KBM-7 (cell line): ENCODE data around the gene SLC25A21.
A peak's percentile ranks its signal among the peaks of the same experiment; 100 is the strongest.
"Not testable (repeated sequence)": the region's sequence is repeated elsewhere in the genome, so short reads cannot be mapped to it uniquely, and the experiment has no call there.

ENCODE experiments used
- DNase-seq: peaks from one replicate; pipeline ENCODE4 v3.0.0-alpha.2; 2015
- in situ Hi-C: fragments of 300-500 bp; cut with MboI; formaldehyde crosslinking; loops from 2 replicates; pipeline ENCODE4 v1.14.3; 2020; ENCODE audit warnings: low sequenced_read_pairs, low pct_unique_long_range_greater_than_20kb, mixed read lengths

Gene SLC25A21

GRCh38 chr14:37023875-37024565, 148.4 kb downstream of the SLC25A21 start:
- DNase-seq = no peak

DNA sequence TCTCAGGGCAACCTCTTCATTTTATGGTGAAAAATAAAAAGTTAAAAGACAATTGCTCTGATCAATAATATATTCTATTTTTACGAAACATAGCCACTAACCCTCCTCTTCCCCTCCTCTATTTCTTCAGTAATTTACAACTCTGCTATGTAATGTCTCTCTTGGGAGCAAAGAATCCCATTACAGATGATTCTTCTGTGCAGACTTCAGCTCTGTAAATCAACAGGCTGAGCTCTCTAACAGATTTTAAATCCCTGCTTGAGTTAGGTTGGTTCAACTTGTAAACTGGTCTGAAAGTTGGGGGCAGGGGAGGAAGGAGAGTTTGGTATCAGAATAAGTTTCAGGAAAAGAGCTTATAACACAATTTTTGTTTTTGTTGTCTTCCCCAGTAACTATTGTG, 151.0 kb downstream of the SLC25A21 start:
- DNase-seq = no peak
- in situ Hi-C loops = no loop called here

More at GRCh38 chr14:37023875-37024565, 148.4 kb downstream of the SLC25A21 start:
- in situ Hi-C loops = no loop called here

- in situ Hi-C loops = no loop called here
- DNase-seq = peak; percentile 87
Observed at GRCh38 chr14:37019488-37019887, 152.9 kb downstream of the SLC25A21 start.

DNA sequence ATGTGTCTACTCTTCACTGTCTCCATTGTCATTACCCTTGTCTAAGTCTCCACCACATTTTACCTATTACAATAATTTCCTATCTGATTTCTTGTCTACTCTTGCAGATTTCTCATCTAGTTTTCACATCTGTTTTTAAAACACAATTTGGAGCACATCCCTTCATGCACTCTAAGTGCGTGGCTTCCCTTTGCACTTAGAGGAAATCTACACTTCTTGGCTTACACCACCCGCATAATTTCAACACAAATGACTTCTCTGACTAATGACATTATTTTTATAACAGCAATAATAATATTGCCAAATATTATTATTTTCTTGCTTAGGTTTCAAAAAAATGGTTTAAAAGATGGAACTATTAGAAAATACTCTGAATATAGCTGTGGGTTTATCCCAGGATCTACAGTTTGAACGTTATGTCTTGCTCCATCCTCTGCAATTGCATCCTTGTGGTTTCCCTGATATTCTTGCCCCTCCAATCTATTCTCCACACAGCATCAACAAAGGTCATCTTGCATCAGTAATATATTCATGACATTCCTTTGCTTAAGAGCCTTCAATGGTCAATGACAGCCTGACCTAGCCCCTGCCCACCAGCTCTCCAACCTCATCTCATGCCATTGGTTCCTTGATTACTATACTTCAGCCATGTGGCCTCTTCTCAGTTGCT, 153.7 kb downstream of the SLC25A21 start:
- DNase-seq = no peak
- in situ Hi-C loops = no loop called here

DNA sequence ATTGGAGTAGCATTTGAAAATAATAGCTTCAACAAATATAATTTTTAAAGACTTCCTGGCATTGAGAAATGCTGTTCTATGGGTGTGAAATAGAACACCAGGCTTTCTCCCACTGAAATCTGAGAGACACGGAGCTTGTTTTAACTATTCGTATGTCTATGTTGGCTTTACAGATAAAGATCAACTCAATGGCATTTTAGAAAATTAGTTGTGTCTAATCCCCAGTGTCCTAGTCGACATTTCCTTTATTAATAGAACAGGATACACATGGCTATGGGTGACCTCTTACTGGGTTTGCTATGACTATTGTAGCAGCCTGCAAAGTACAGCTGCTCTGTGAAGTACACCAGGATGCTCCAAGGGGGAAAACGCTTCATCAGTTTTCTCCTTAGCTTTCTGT, 159.3 kb downstream of the SLC25A21 start:
- DNase-seq = no peak
- in situ Hi-C loops = no loop called here

DNA sequence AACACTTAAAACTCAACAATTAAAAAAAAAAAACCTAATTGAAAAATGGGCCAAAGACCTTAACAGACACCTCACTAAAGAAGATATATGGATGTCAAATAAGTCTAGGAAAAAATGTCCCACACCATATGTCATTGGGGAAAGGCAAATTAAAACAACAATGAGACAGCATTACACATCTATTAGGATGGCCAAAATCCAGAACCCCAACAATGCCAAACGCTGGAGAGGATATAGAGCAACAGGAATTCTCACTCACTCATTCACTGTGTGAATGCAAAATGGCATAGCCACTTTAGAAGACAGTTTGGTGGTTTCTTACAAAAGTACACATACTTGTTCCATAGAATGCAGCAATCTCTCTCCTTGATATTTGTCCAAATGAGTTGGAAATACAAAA, 173.7 kb downstream of the SLC25A21 start:
- in situ Hi-C loops = no loop called here
- no peak for DNase-seq

DNA sequence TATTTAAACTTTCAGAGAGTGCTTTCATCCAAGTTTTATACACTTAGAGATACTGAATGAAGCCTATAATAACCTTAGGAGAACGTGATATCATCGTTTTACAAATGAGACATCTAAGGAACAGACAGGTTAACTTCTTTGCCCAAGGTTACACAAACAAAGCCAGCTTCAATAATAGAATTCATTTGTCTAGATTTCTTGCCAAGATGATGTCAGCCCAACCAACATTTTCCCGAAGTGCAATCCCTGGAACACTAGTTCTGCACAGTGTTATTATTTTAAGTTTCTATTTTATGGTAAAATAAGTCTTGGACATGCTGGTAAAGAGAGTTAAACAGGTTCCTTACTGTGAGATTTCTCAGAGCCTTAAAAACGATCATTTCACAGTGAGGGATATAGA, 174.6 kb downstream of the SLC25A21 start:
- no peak for DNase-seq
- in situ Hi-C loops = no loop called here

GRCh38 chr14:36996857-36997590, 175.4 kb downstream of the SLC25A21 start:
- in situ Hi-C loops = no loop called here
- no peak for DNase-seq

DNA sequence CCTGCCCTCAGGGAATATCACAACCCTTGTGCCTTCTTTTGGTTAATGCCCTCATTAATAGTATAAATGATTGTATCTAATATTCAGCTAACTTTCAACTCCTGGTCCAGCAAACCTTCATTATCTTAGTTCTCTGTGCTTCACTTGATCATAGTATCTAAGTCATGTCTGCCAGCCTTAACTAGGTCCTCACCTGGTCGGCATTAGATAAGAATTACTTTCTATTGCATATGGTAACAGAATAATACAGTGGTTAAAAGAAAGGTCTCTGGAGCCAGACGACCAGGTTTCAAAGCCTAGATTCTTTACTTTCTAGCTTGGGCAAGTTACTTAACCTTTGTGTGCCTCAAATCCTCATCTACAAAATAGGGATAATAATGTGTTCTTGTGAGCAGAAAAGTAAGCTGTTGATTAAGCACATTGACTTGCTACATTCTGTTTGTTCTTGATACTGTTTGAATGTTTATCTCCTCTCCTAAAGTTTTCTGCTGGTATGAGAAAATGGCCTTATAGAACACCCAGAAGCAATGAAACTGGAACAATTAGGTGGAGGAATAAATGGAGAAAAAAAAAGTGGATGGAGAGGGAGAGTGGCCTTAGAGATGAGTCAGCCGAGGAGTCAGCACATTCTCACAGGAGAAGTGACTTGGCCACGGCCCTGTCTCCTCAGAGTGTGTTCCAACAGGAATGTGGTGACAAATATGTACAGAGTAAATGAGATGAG, 176.1 kb downstream of the SLC25A21 start:
- in situ Hi-C loops = no loop called here
- DNase-seq = no peak

GRCh38 chr14:36989806-36990205, 182.6 kb downstream of the SLC25A21 start:
- no peak for DNase-seq
- in situ Hi-C loops = no loop called here

DNA sequence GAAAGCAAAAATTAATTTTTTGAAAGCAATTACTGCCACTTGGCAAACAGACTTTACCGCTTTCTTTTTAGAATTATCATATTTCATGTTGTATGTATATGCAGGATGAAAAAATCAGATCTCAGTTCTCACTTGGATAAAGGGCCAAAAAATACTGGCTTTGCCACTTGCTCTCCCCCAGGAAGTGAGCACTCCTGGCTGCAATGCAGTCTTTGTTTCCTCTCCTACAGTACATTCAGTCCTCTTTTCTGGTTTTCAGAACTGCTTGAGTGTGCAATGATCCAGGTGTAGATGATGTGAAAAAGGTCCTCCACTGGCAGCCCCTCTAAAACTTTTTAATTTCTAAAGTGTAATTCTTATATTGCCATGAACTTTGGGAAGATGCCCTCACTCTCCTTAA, 183.4 kb downstream of the SLC25A21 start:
- in situ Hi-C loops = no loop called here
- DNase-seq = no peak

GRCh38 chr14:36988568-36988967, 183.8 kb downstream of the SLC25A21 start:
- no peak for DNase-seq
- in situ Hi-C loops = no loop called here

DNA sequence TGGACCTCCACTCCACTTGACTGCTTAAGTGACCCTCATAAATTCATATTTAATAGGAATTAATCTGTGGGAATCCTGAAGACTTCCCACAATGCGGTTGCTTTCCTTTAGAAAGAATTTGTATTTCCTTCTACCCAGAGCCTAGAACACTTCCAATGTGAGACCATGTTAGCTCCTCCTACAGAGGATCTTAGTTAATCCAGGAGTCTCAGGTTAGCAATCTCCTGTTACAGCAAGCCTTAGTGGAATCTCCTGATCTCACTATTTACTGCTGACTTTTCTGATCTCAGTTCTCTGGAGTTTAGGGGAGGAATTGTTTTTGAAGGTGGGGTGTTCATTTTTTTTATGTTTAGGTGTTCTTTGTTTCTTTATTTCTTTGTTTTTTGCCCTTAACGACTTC, 186.0 kb downstream of the SLC25A21 start:
- no peak for DNase-seq
- in situ Hi-C loops = no loop called here

DNA sequence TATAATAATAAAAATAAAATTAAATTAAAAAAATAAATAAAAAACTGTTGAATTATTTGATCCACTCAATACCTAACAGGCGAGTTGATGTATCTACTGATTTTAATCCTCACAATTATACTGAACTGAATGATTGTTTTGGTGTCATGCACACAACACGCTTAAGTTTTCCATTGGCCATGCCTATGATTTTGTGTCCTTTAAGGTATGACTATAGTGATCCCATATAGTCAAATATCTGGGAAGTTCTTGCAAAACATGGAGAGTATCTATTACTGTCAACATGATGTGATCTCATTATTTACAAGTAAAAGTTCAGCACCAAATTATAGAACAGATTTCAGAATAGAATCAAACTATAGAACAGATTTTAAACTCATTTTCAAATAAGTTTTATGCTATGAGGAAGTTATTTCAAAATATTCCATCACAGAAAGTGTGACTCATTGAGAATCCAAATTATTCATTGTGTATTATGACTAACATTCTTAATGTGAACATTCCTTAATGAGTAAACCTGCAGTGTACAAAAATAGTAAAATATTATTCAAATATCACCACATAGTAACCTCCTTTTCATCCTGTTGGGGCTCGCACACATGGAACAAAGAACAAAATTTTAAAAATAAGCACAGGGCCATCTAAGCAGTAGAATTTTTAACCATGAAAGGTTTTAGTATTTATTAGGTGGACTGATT, 190.4 kb downstream of the SLC25A21 start:
- no peak for DNase-seq

DNA sequence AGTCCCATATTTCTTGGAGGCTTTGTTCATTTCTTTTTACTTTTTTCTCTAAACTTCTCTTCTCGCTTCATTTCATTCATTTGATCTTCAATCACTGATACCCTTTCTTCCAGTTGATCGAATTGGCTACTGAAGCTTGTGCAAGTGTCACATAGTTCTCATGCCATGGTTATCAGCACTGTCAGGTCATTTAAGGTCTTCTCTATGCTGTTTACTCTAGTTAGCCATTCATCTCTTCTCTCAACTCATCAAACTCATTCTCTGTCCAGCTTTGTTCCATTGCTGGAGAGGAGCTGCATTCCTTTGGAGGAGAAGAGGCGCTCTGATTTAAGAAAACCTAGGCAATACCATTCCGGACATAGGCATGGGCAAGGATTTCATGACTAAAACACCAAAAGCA, 192.0 kb downstream of the SLC25A21 start:
- in situ Hi-C loops = not testable (repeated sequence)

More for the DNA sequence above, 190.4 kb downstream of the SLC25A21 start:
- in situ Hi-C loops = no loop called here

GRCh38 chr14:36979863-36980262, 192.5 kb downstream of the SLC25A21 start:
- no peak for DNase-seq
- in situ Hi-C loops = no loop called here

More for the DNA sequence above, 192.0 kb downstream of the SLC25A21 start:
- DNase-seq = not testable (repeated sequence)

GRCh38 chr14:36976571-36977023, 195.8 kb downstream of the SLC25A21 start:
- in situ Hi-C loops = no loop called here
- DNase-seq = peak; percentile 79

DNA sequence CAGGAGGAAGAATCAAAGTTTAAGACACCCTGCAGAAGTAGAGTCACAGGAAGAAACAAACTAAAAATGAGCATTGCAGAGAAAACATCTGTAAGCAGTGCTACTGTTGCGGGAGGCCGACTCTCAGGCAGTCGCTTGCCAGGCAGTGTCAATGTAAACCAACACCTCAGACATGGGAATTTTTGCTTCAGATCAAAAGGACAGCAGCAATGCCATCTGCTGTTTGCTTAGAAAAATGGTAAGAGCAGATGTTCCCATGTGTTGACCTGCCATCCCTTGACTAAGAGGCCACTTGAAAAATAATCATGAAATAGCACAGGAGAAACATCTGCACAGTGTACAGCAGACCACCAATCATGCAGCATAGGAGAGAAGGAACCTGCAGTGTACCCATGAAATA, 196.6 kb downstream of the SLC25A21 start:
- in situ Hi-C loops = no loop called here
- peak; percentile 19 for DNase-seq

GRCh38 chr14:36974985-36975384, 197.4 kb downstream of the SLC25A21 start:
- no peak for DNase-seq
- in situ Hi-C loops = no loop called here
